Activated CD4-positive, alpha-beta T cell treated with anti-CD3 and anti-CD28 coated beads, Interleukin-2, Interleukin-6, amounts not matched to agents 100 ng/mL and 50 ng/mL, durations not matched to agents 16 hours and 8 hours (primary cell): ENCODE data around the gene DUSP6.
A peak's percentile ranks its signal among the peaks of the same experiment; 100 is the strongest.
"Not testable (repeated sequence)": the region's sequence is repeated elsewhere in the genome, so short reads cannot be mapped to it uniquely, and the experiment has no call there.

Source experiments
- DNase-seq: peaks from one replicate; pipeline ENCODE4 v3.0.0-alpha.2; 2020

The DUSP6 gene

GRCh38 chr12:89351489-89352241 lies 636 bp downstream of the DUSP6 start:
- DNase-seq: peak; percentile 43

- peak; percentile 24 for DNase-seq
Measured at GRCh38 chr12:89350630-89351488, 1.4 kb downstream of the DUSP6 start.

- DNase-seq: no peak
Measured at GRCh38 chr12:89350260-89350629, 2.1 kb downstream of the DUSP6 start.

- no peak for DNase-seq
Measured at GRCh38 chr12:89349814-89350213, 2.5 kb downstream of the DUSP6 start.

- no peak for DNase-seq
Measured at GRCh38 chr12:89348894-89349699, 3.2 kb downstream of the DUSP6 start.

GRCh38 chr12:89347325-89347829 lies 4.9 kb downstream of the DUSP6 start:
- no peak for DNase-seq

- no peak for DNase-seq
Measured at GRCh38 chr12:89346741-89347324, 5.5 kb downstream of the DUSP6 start.

- peak; percentile 92 for DNase-seq
Measured at GRCh38 chr12:89345830-89346740, 6.2 kb downstream of the DUSP6 start.

- no peak for DNase-seq
Measured at GRCh38 chr12:89345376-89345775, 6.9 kb downstream of the DUSP6 start.

- DNase-seq: no peak
Measured at GRCh38 chr12:89344862-89345202, 7.5 kb downstream of the DUSP6 start.

- no peak for DNase-seq
Measured at GRCh38 chr12:89344043-89344861, 8.0 kb downstream of the DUSP6 start.

- DNase-seq: no peak
Measured at GRCh38 chr12:89343127-89343526, 9.2 kb downstream of the DUSP6 start.

GRCh38 chr12:89340861-89341260 lies 11.4 kb downstream of the DUSP6 start:
- DNase-seq: no peak

- DNase-seq: no peak
Measured at GRCh38 chr12:89339526-89339925, 12.8 kb downstream of the DUSP6 start.

- DNase-seq: not testable (repeated sequence)
Measured at GRCh38 chr12:89337136-89337535, 15.2 kb downstream of the DUSP6 start.

GRCh38 chr12:89335452-89336244 lies 16.7 kb downstream of the DUSP6 start:
- no peak for DNase-seq

GRCh38 chr12:89334548-89335169 lies 17.6 kb downstream of the DUSP6 start:
- DNase-seq: no peak

GRCh38 chr12:89333564-89334252 lies 18.6 kb downstream of the DUSP6 start:
- no peak for DNase-seq
